IMR-90 (cell line): ENCODE data around the gene RYR2. TPM values are rescaled to one million over a fixed set of nuclear protein-coding genes. Genes with fewer than 3 reads are reported as not detected.

Experiments used
- ATAC-seq: fragments of 200-7000 bp; cut with Tn5 transposase; 2 replicates; pipeline ENCODE4 v1.9.1; 2020; ENCODE audit warnings: low read depth, mild to moderate bottlenecking, moderate library complexity
- BruUV-seq: library from RNA; stranded (reverse); fragments of 400-500 nt; replicated peaks from 2 replicates; lab custom pipeline; 2021; lab: Mats Ljungman, UMichigan
- CTCF ChIA-PET: fragments of 300-600 bp; formaldehyde crosslinking; extraction: SDS; loops from one replicate; lab custom pipeline; 2021; ENCODE audit warnings: antibody characterized with exemption; lab: Yijun Ruan, JAX
- POLR2A ChIA-PET: fragments of 300-600 bp; sonication (Branson Sonifier 250); formaldehyde crosslinking; loops from one replicate; lab custom pipeline; 2022; ENCODE audit warnings: antibody characterized with exemption; ENCODE audit not compliant: unreplicated experiment; lab: Charles Lee
- DNase-seq: peaks from one replicate; pipeline ENCODE4 v3.0.0; 2013
- H2AFZ ChIP-seq: replicated peaks from 2 replicates; pipeline ENCODE3; 2013; ENCODE audit warnings: low read length, mild to moderate bottlenecking; ENCODE audit not compliant: poor library complexity
- H2AK5ac ChIP-seq: 2 replicates; pipeline ENCODE4 v1.6.1; 2013; ENCODE audit warnings: low read depth, low read length, inconsistent platforms
- H2AK9ac ChIP-seq: replicated peaks from 2 replicates; pipeline ENCODE3; 2013; ENCODE audit warnings: mild to moderate bottlenecking, low read depth, low read length, moderate library complexity; ENCODE audit not compliant: poor library complexity
- H2BK120ac ChIP-seq: 2 replicates; pipeline ENCODE4 v1.6.1; 2013; ENCODE audit warnings: low read depth, low read length, inconsistent platforms
- H2BK15ac ChIP-seq: 3 replicates; pipeline ENCODE4 v1.6.1; 2013; ENCODE audit warnings: low read depth, low read length, inconsistent platforms
- H2BK20ac ChIP-seq: 2 replicates; pipeline ENCODE4 v1.6.1; 2013; ENCODE audit warnings: low read depth, mild to moderate bottlenecking, inconsistent platforms, low read length, moderate library complexity
- H2BK5ac ChIP-seq: 2 replicates; pipeline ENCODE4 v1.6.1; 2013; ENCODE audit warnings: mild to moderate bottlenecking, low read depth, low read length, inconsistent platforms; ENCODE audit not compliant: poor library complexity, severe bottlenecking
- H3K14ac ChIP-seq: replicated peaks from 2 replicates; pipeline ENCODE4 v1.6.1; 2013; ENCODE audit warnings: low read depth, low read length, inconsistent platforms
- H3K18ac ChIP-seq: 2 replicates; pipeline ENCODE4 v1.6.1; 2013; ENCODE audit warnings: low read depth, low read length, control low read depth
- H3K23ac ChIP-seq: 2 replicates; pipeline ENCODE4 v1.6.1; 2013; ENCODE audit warnings: low read depth, low read length, inconsistent platforms
- H3K27ac ChIP-seq: 2 replicates; pipeline ENCODE4 v1.5.1; 2013; ENCODE audit warnings: mild to moderate bottlenecking, control low read depth, low read length; ENCODE audit not compliant: insufficient read depth
- H3K27me3 ChIP-seq: 2 replicates; pipeline ENCODE4 v1.6.1; 2013; ENCODE audit warnings: low read length; ENCODE audit not compliant: control insufficient read depth, insufficient read depth
- H3K36me3 ChIP-seq: 2 replicates; pipeline ENCODE4 v1.6.1; 2013; ENCODE audit warnings: low read length, mixed read lengths; ENCODE audit not compliant: control insufficient read depth, insufficient read depth
- H3K4ac ChIP-seq: 2 replicates; pipeline ENCODE4 v1.6.1; 2013; ENCODE audit warnings: low read depth, low read length, inconsistent platforms
- H3K4me1 ChIP-seq: 2 replicates; pipeline ENCODE4 v1.6.1; 2013; ENCODE audit warnings: low read length, mixed read lengths; ENCODE audit not compliant: control insufficient read depth, insufficient read depth
- H3K4me2 ChIP-seq: 2 replicates; pipeline ENCODE4 v1.6.1; 2013; ENCODE audit warnings: low read depth, mild to moderate bottlenecking, control low read depth, low read length, moderate library complexity
- H3K4me3 ChIP-seq: 2 replicates; pipeline ENCODE4 v1.5.1; 2013; ENCODE audit warnings: low read depth, mild to moderate bottlenecking, control low read depth, low read length, moderate library complexity; ENCODE audit not compliant: insufficient read depth
- H3K56ac ChIP-seq: 2 replicates; pipeline ENCODE4 v1.6.1; 2013; ENCODE audit warnings: low read length, inconsistent platforms; ENCODE audit not compliant: insufficient read depth; ENCODE audit errors: extremely low read depth
- H3K79me1 ChIP-seq, 2 experiments: 2 replicates each; pipeline ENCODE4 v1.6.1; 2013; ENCODE audit warnings: low read length in 2 of 2, inconsistent platforms in 1 of 2, low read depth in 1 of 2
- H3K9ac ChIP-seq: 2 replicates; pipeline ENCODE4 v1.6.1; 2013; ENCODE audit warnings: low read depth, low read length, control low read depth
- H3K9me1 ChIP-seq: 2 replicates; pipeline ENCODE4 v1.6.1; 2013; ENCODE audit warnings: low read length, inconsistent platforms; ENCODE audit not compliant: insufficient read depth
- H3K9me3 ChIP-seq: 2 replicates; pipeline ENCODE4 v1.6.1; 2013; ENCODE audit warnings: low read length; ENCODE audit not compliant: control insufficient read depth, insufficient read depth
- H4K20me1 ChIP-seq: 2 replicates; pipeline ENCODE4 v1.6.1; 2013; ENCODE audit warnings: low read length, inconsistent platforms; ENCODE audit not compliant: insufficient read depth
- H4K5ac ChIP-seq: 2 replicates; pipeline ENCODE4 v1.6.1; 2013; ENCODE audit warnings: mild to moderate bottlenecking, low read depth, low read length, control low read depth
- H4K8ac ChIP-seq, 2 experiments: 2 replicates each; pipeline ENCODE4 v1.6.1; 2013; ENCODE audit warnings: low read depth in 2 of 2, low read length in 2 of 2, control low read depth in 1 of 2, inconsistent platforms in 1 of 2
- H4K91ac ChIP-seq: 2 replicates; pipeline ENCODE4 v1.6.1; 2013; ENCODE audit warnings: low read depth, low read length, inconsistent platforms; ENCODE audit not compliant: insufficient read depth
- CEBPB ChIP-seq: IDR thresholded peaks from 2 replicates; pipeline ENCODE4 v1.6.1; 2012; ENCODE audit warnings: low read depth, low read length, improper control_type of control experiment
- FOS ChIP-seq: fragments of 150-350 bp; IDR thresholded peaks from 2 replicates; pipeline ENCODE4 v1.6.1; 2016; ENCODE audit warnings: low read depth, low read length
- MAZ ChIP-seq: IDR thresholded peaks from 2 replicates; pipeline ENCODE4 v1.6.1; 2012; ENCODE audit warnings: low read depth, mild to moderate bottlenecking, low read length, improper control_type of control experiment, moderate library complexity, borderline replicate concordance
- MXI1 ChIP-seq: IDR thresholded peaks from 2 replicates; pipeline ENCODE4 v1.6.1; 2012; ENCODE audit warnings: low read depth, mild to moderate bottlenecking, low read length, moderate library complexity, borderline replicate concordance
- NFE2L2 ChIP-seq: fragments of 150-350 bp; IDR thresholded peaks from 2 replicates; pipeline ENCODE4 v1.6.1; 2016; ENCODE audit warnings: low read depth, mild to moderate bottlenecking, low read length
- POLR2A ChIP-seq: IDR thresholded peaks from 2 replicates; pipeline ENCODE4 v1.6.1; 2012; ENCODE audit warnings: mild to moderate bottlenecking, low read depth, low read length
- RAD21 ChIP-seq: IDR thresholded peaks from 2 replicates; pipeline ENCODE4 v1.6.1; 2012; ENCODE audit warnings: low read length, improper control_type of control experiment
- SMC3 ChIP-seq: fragments of 150-350 bp; IDR thresholded peaks from 2 replicates; pipeline ENCODE4 v1.6.1; 2016; ENCODE audit warnings: low read depth, mild to moderate bottlenecking, antibody characterized with exemption, low read length, moderate library complexity
- USF2 ChIP-seq: fragments of 150-350 bp; IDR thresholded peaks from 2 replicates; pipeline ENCODE4 v1.6.1; 2017; ENCODE audit warnings: mild to moderate bottlenecking, antibody characterized with exemption, low read length, low read depth
- whole genome bisulfite sequencing, 2 experiments: methylation state at CpG; one replicate each; pipeline versions ENCODE4 v1.1.5 to v1.1.7; 2013; ENCODE audit warnings: missing lambda C conversion rate in 2 of 2; ENCODE audit not compliant: insufficient read length in 1 of 2; ENCODE audit errors: extremely low coverage in 2 of 2; 5-methylcytosine and 5-hydroxymethylcytosine counted together
- dilution Hi-C: fragments of 300-500 bp; cut with HindIII; formaldehyde crosslinking; loops from one replicate; pipeline ENCODE4 v1.14.3; 2018; ENCODE audit warnings: low sequenced_read_pairs; ENCODE audit not compliant: unreplicated experiment
- in situ Hi-C: fragments of 300-500 bp; cut with MboI; formaldehyde crosslinking; loops from 3 replicates; pipeline ENCODE4 v1.14.3; 2019; ENCODE audit warnings: low sequenced_read_pairs, inconsistent platforms, mixed read lengths
- intact Hi-C: fragments of 100-400 bp; cut with micrococcal nuclease; formaldehyde crosslinking; loops from 2 replicates; pipeline ENCODE4 v1.10.0; 2022
- polyA plus RNA-seq, 3 experiments: library from polyadenylated mRNA; depleted of rRNA; stranded (reverse); fragments of >200 nt; gene quantifications; 2 replicates each; pipeline ENCODE4 v1.2.3, GENCODE V29; 2012; ENCODE audit warnings: low replicate concordance in 1 of 3
- total RNA-seq: library from RNA; depleted of rRNA; stranded (reverse); fragments of >200 nt; gene quantifications from 2 replicates; pipeline ENCODE4 v1.2.3, GENCODE V29; 2012
- TF ChIP-seq, protein P1 (sequence below): conservative IDR thresholded peaks from 2 replicates; pipeline ENCODE4 v1.5.1; 2012; ENCODE audit warnings: mild to moderate bottlenecking, low read depth, low read length, improper control_type of control experiment

The RYR2 gene
- total and polyA plus RNA-seq, 2 of the 4 experiments (the other 2 are of a cell fraction), result not detected

- Histone ChIP-seq H3K9me1 (no peaks in the 10 kb centered on the region), H2BK20ac (no peak overlapping the region), H2AFZ (no peak overlapping the region), H3K9ac (no peak overlapping the region), H3K9me3 (no peaks in the 10 kb centered on the region), H2BK15ac (no peak overlapping the region), H2BK5ac (no peak overlapping the region), H3K56ac (no peak overlapping the region), H2AK9ac (no peak overlapping the region), H3K14ac (no peak overlapping the region), H3K79me1 (no peaks in the 10 kb centered on the region), H3K4me1 (no peaks in the 10 kb centered on the region), H3K18ac (no peak overlapping the region), H3K36me3 (no peaks in the 10 kb centered on the region), H3K4me3 (no peak overlapping the region), H3K27ac (no peak overlapping the region), H4K8ac (no peak overlapping the region), H3K23ac (no peak overlapping the region), H4K20me1 (no peaks in the 10 kb centered on the region), H4K5ac (no peak overlapping the region), H2BK120ac (no peak overlapping the region), H3K27me3 (no peaks in the 10 kb centered on the region), H3K4me2 (no peak overlapping the region), H2AK5ac (no peak overlapping the region), H4K91ac (no peak overlapping the region), H3K4ac (no peak overlapping the region)
- in situ Hi-C loops, result no loop called here
- ATAC-seq (no peak), DNase-seq (no peak)
- intact Hi-C loops, result loop anchor here (10.0 kb wide), 2 partner anchors 392 to 572 kb away; no protein-coding TSS in a partner anchor
- ChIA-PET POLR2A (no interaction called here), CTCF (interaction anchor here (0.6 to 1.6 kb wide), 8 partner anchors 7 to 1089 kb away, joined by 3 to 9 read pairs (median 5); no protein-coding TSS in a partner anchor)
- no TSS peak for BruUV-seq
- TF ChIP-seq MAZ, result no peak
- TF ChIP-seq RAD21, result no peak
- TF ChIP-seq, protein P1, sequence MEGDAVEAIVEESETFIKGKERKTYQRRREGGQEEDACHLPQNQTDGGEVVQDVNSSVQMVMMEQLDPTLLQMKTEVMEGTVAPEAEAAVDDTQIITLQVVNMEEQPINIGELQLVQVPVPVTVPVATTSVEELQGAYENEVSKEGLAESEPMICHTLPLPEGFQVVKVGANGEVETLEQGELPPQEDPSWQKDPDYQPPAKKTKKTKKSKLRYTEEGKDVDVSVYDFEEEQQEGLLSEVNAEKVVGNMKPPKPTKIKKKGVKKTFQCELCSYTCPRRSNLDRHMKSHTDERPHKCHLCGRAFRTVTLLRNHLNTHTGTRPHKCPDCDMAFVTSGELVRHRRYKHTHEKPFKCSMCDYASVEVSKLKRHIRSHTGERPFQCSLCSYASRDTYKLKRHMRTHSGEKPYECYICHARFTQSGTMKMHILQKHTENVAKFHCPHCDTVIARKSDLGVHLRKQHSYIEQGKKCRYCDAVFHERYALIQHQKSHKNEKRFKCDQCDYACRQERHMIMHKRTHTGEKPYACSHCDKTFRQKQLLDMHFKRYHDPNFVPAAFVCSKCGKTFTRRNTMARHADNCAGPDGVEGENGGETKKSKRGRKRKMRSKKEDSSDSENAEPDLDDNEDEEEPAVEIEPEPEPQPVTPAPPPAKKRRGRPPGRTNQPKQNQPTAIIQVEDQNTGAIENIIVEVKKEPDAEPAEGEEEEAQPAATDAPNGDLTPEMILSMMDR, result no peak
- TF ChIP-seq NFE2L2, result no peak
- no peak for TF ChIP-seq FOS
- no peak for TF ChIP-seq CEBPB
- TF ChIP-seq POLR2A, result no peak
- no peak for TF ChIP-seq SMC3
- TF ChIP-seq MXI1, result no peak
- TF ChIP-seq USF2, result no peak
- no CpG with 5 or more reads among the region's 2 CpGs for WGBS, 2 experiments
- dilution Hi-C loops, result no loop called here
Measured at GRCh38 chr1:237863234-237863633, 821.2 kb downstream of the RYR2 start.
